GM23338 (cell line): ENCODE results near the gene BTBD16. TPM values are rescaled to one million over a fixed set of nuclear protein-coding genes. Genes with fewer than 3 reads are reported as not detected.
A peak's percentile ranks its signal among the peaks of the same experiment; 100 is the strongest.

Experiments used
- ATAC-seq: fragments of 200-7000 bp; cut with Tn5 transposase; 3 replicates; pipeline ENCODE4 v1.9.1; 2020
- DNase-seq: peaks from one replicate; pipeline ENCODE4 v3.0.0-alpha.2; 2015; ENCODE audit warnings: low spot score
- H2AFZ ChIP-seq: fragments of 200-600 bp; sonication (generic); 2 replicates; pipeline ENCODE4 v1.8.0; 2016; ENCODE audit warnings: antibody characterized with exemption, mild to moderate bottlenecking, moderate library complexity
- H3F3A ChIP-seq: fragments of 200-600 bp; sonication (generic); replicated peaks from 2 replicates; pipeline ENCODE4 v1.8.0; 2017; ENCODE audit warnings: antibody characterized with exemption, mixed run types, low read depth
- H3K27ac ChIP-seq: fragments of 200-600 bp; sonication (generic); 2 replicates; pipeline ENCODE4 v1.6.1; 2016; ENCODE audit warnings: low read depth
- H3K27me3 ChIP-seq: fragments of 200-600 bp; sonication (generic); 2 replicates; pipeline ENCODE4 v1.8.0; 2016; ENCODE audit warnings: mild to moderate bottlenecking, mixed run types, moderate library complexity; ENCODE audit not compliant: insufficient read depth
- H3K36me3 ChIP-seq: fragments of 200-600 bp; sonication (generic); 2 replicates; pipeline ENCODE4 v1.8.0; 2016; ENCODE audit warnings: mild to moderate bottlenecking; ENCODE audit not compliant: insufficient read depth
- H3K4me1 ChIP-seq: fragments of 200-600 bp; sonication (generic); 2 replicates; pipeline ENCODE4 v1.8.0; 2016; ENCODE audit warnings: mild to moderate bottlenecking, moderate library complexity; ENCODE audit not compliant: insufficient read depth
- H3K4me2 ChIP-seq: fragments of 200-600 bp; sonication (generic); 2 replicates; pipeline ENCODE4 v1.7.1; 2017; ENCODE audit warnings: mixed run types
- H3K4me3 ChIP-seq: fragments of 200-600 bp; sonication (generic); 2 replicates; pipeline ENCODE4 v1.6.1; 2016; ENCODE audit warnings: mixed run types
- H3K79me2 ChIP-seq: fragments of 200-600 bp; sonication (generic); replicated peaks from 2 replicates; pipeline ENCODE4 v1.8.0; 2017; ENCODE audit warnings: mild to moderate bottlenecking; ENCODE audit not compliant: insufficient read depth
- H3K9me2 ChIP-seq: fragments of 200-600 bp; sonication (generic); 2 replicates; pipeline ENCODE4 v1.8.0; 2017; ENCODE audit not compliant: insufficient read depth
- H4K20me1 ChIP-seq: fragments of 200-600 bp; sonication (generic); replicated peaks from 2 replicates; pipeline ENCODE4 v1.8.0; 2017; ENCODE audit warnings: mild to moderate bottlenecking; ENCODE audit not compliant: insufficient read depth
- H3K27ac Mint-ChIP-seq: 2 replicates; pipeline ENCODE4 v1.8.0; 2020; ENCODE audit warnings: inconsistent platforms, mild to moderate bottlenecking, moderate library complexity, mixed read lengths
- H3K27me3 Mint-ChIP-seq: 3 replicates; pipeline ENCODE4 v1.8.0; 2022; ENCODE audit warnings: low read depth, mild to moderate bottlenecking, moderate library complexity, mixed read lengths, inconsistent platforms; ENCODE audit not compliant: insufficient read depth, poor library complexity
- H3K36me3 Mint-ChIP-seq: 3 replicates; pipeline ENCODE4 v1.8.0; 2021; ENCODE audit warnings: low read depth, mild to moderate bottlenecking, inconsistent platforms, moderate library complexity, mixed read lengths
- H3K4me1 Mint-ChIP-seq: 3 replicates; pipeline ENCODE4 v1.8.0; 2020; ENCODE audit warnings: mild to moderate bottlenecking, inconsistent platforms, mixed read lengths
- H3K4me3 Mint-ChIP-seq: 3 replicates; pipeline ENCODE4 v1.8.0; 2021; ENCODE audit warnings: moderate library complexity, mild to moderate bottlenecking, inconsistent platforms, mixed read lengths
- H3K9me3 Mint-ChIP-seq: 3 replicates; pipeline ENCODE4 v1.8.0; 2020; ENCODE audit warnings: moderate library complexity, mild to moderate bottlenecking, inconsistent platforms, mixed read lengths
- CREB1 ChIP-seq: fragments of 250-450 bp; sonication (Bioruptor Pico); IDR thresholded peaks from 2 replicates; pipeline ENCODE4 v1.5.0; 2020; ENCODE audit warnings: low read depth, mild to moderate bottlenecking, moderate library complexity
- EZH2 ChIP-seq: fragments of 200-600 bp; sonication (generic); IDR thresholded peaks from one replicate; pipeline ENCODE4 v1.8.0; 2017; ENCODE audit warnings: antibody characterized with exemption, mild to moderate bottlenecking, low read depth; ENCODE audit not compliant: unreplicated experiment
- EZH2phosphoT487 ChIP-seq: fragments of 200-600 bp; sonication (generic); IDR thresholded peaks from one replicate; pipeline ENCODE4 v1.8.1; 2018; ENCODE audit warnings: antibody characterized with exemption; ENCODE audit not compliant: unreplicated experiment
- JUNB ChIP-seq: IDR thresholded peaks from one replicate; pipeline ENCODE4 v1.6.1; 2016; ENCODE audit warnings: antibody characterized with exemption; ENCODE audit not compliant: unreplicated experiment
- NANOG ChIP-seq: IDR thresholded peaks from 2 replicates; pipeline ENCODE4 v1.6.1; 2016; ENCODE audit warnings: antibody characterized with exemption, borderline replicate concordance
- POLR2AphosphoS5 ChIP-seq: IDR thresholded peaks from 2 replicates; pipeline ENCODE4 v1.6.1; 2016; ENCODE audit warnings: antibody characterized with exemption, low read depth
- REST ChIP-seq: IDR thresholded peaks from one replicate; pipeline ENCODE4 v1.6.1; 2018; ENCODE audit warnings: antibody characterized with exemption; ENCODE audit not compliant: unreplicated experiment
- STAT1 ChIP-seq: IDR thresholded peaks from one replicate; pipeline ENCODE4 v1.6.1; 2016; ENCODE audit warnings: antibody characterized with exemption; ENCODE audit not compliant: unreplicated experiment
- ZNF462 ChIP-seq: fragments of 250-450 bp; sonication (Bioruptor Pico); IDR thresholded peaks from 2 replicates; pipeline ENCODE4 v1.5.0; 2020; ENCODE audit warnings: mild to moderate bottlenecking, moderate library complexity
- polyA plus RNA-seq: library from polyadenylated mRNA; unstranded; fragments of >200 nt; fragmentation: Nextera tagmentation; extraction: Ambion mirVana; gene quantifications from 2 replicates; pipeline ENCODE4 v1.2.1, GENCODE V29; 2016
- total RNA-seq: library from RNA; depleted of rRNA; stranded (reverse); fragments of >200 nt; shearing (Covaris generic); gene quantifications from 2 replicates; pipeline ENCODE4 v1.2.3, GENCODE V29; 2014

Gene BTBD16
- total and polyA plus RNA-seq, 2 experiments from 2014 or later, result not detected

GRCh38 chr10:122286867-122287266 is 15.8 kb downstream of the BTBD16 start:
- H3F3A ChIP-seq, result no peaks in the 10 kb centered on the region
- no peaks in the 10 kb centered on the region for H3K36me3 Mint-ChIP-seq
- H3K4me3 Mint-ChIP-seq, result no peak overlapping the region
- H3K4me1 Mint-ChIP-seq, result peaks cover 22% of the 10 kb centered on the region
- H3K4me1 ChIP-seq, result no peaks in the 10 kb centered on the region
- H3K4me2 ChIP-seq, result no peak overlapping the region
- TF ChIP-seq ZNF462 (peak; percentile 20; the same call in 1 of the 2 replicates), NANOG (no peak)
- H3K36me3 ChIP-seq, result no peaks in the 10 kb centered on the region
- peaks cover 1% of the 10 kb centered on the region for H3K27me3 Mint-ChIP-seq
- H3K27ac Mint-ChIP-seq, result no peak overlapping the region
- H3K27me3 ChIP-seq, result no peaks in the 10 kb centered on the region
- no peaks in the 10 kb centered on the region; the same call in 2 of the 3 replicates for H3K9me3 Mint-ChIP-seq
- H3K9me2 ChIP-seq, result no peaks in the 10 kb centered on the region
- no peak overlapping the region for H3K27ac ChIP-seq
- H4K20me1 ChIP-seq, result no peaks in the 10 kb centered on the region
- DNase-seq, result peak; percentile 33
- H3K4me3 ChIP-seq, result no peak overlapping the region
- H3K79me2 ChIP-seq, result no peaks in the 10 kb centered on the region
- no peak overlapping the region for H2AFZ ChIP-seq
- peak; percentile 89 for ATAC-seq

GRCh38 chr10:122287570-122287969 is 16.5 kb downstream of the BTBD16 start:
- no peaks in the 10 kb centered on the region for H3K27me3 ChIP-seq
- peaks cover 20% of the 10 kb centered on the region for H3K4me1 Mint-ChIP-seq
- H3K9me2 ChIP-seq, result no peaks in the 10 kb centered on the region
- H3K4me3 Mint-ChIP-seq, result no peak overlapping the region
- H3K9me3 Mint-ChIP-seq, result no peaks in the 10 kb centered on the region; the same call in 2 of the 3 replicates
- no peaks in the 10 kb centered on the region for H3F3A ChIP-seq
- no peak for ATAC-seq
- no peaks in the 10 kb centered on the region for H3K79me2 ChIP-seq
- H3K27ac ChIP-seq, result no peak overlapping the region
- H4K20me1 ChIP-seq, result no peaks in the 10 kb centered on the region
- H3K4me2 ChIP-seq, result no peak overlapping the region
- H3K27ac Mint-ChIP-seq, result no peak overlapping the region
- no peaks in the 10 kb centered on the region for H3K36me3 Mint-ChIP-seq
- no peak overlapping the region for H3K4me3 ChIP-seq
- DNase-seq, result no peak
- H3K27me3 Mint-ChIP-seq, result peaks cover 1% of the 10 kb centered on the region
- H3K36me3 ChIP-seq, result no peaks in the 10 kb centered on the region
- TF ChIP-seq EZH2phosphoT487 (no peak), STAT1 (no peak), NANOG (no peak), REST (no peak), POLR2AphosphoS5 (no peak), EZH2 (no peak), JUNB (no peak), CREB1 (CRISPR knock-in tag) (no peak)
- H2AFZ ChIP-seq, result no peak overlapping the region
- no peaks in the 10 kb centered on the region for H3K4me1 ChIP-seq
